GM18868 (cell line): ENCODE results near the gene ARHGEF40.

Experiments
- ATAC-seq: cut with Tn5 transposase; IDR thresholded peaks from one replicate; pipeline ENCODE4 v1.9.1; 2021; ENCODE audit warnings: mild to moderate bottlenecking, moderate library complexity; ENCODE audit not compliant: unreplicated experiment

Gene ARHGEF40

GRCh38 chr14:21058903-21059302 lies 11.2 kb upstream of the ARHGEF40 start:
- ATAC-seq, result no peak

- ATAC-seq, result no peak
Measured at GRCh38 chr14:21059842-21060613, 10.1 kb upstream of the ARHGEF40 start.

- no peak for ATAC-seq
Measured at GRCh38 chr14:21060614-21061346, 9.3 kb upstream of the ARHGEF40 start.

GRCh38 chr14:21061347-21061668 lies 8.8 kb upstream of the ARHGEF40 start:
- ATAC-seq, result no peak

GRCh38 chr14:21063479-21063878 lies 6.6 kb upstream of the ARHGEF40 start:
- ATAC-seq, result no peak

GRCh38 chr14:21066882-21067502 lies 3.1 kb upstream of the ARHGEF40 start:
- no peak for ATAC-seq

GRCh38 chr14:21068521-21069387 lies 1.4 kb upstream of the ARHGEF40 start:
- ATAC-seq, result no peak

- ATAC-seq, result no peak
Measured at GRCh38 chr14:21069388-21070082, 569 bp upstream of the ARHGEF40 start.

GRCh38 chr14:21070610-21071224 lies 613 bp downstream of the ARHGEF40 start:
- peak; percentile 3 for ATAC-seq

GRCh38 chr14:21071225-21072030 lies 1.3 kb downstream of the ARHGEF40 start:
- peak; percentile 80 for ATAC-seq

GRCh38 chr14:21072031-21072473 lies 1.9 kb downstream of the ARHGEF40 start:
- ATAC-seq, result no peak

- ATAC-seq, result no peak
Measured at GRCh38 chr14:21072781-21073339, 2.8 kb downstream of the ARHGEF40 start.

GRCh38 chr14:21073921-21074320 lies 3.8 kb downstream of the ARHGEF40 start:
- ATAC-seq, result no peak

- ATAC-seq, result no peak
Measured at GRCh38 chr14:21074398-21075272, 4.5 kb downstream of the ARHGEF40 start.

- no peak for ATAC-seq
Measured at GRCh38 chr14:21075719-21076437, 5.8 kb downstream of the ARHGEF40 start.

GRCh38 chr14:21077672-21078071 lies 7.6 kb downstream of the ARHGEF40 start:
- no peak for ATAC-seq

- no peak for ATAC-seq
Measured at GRCh38 chr14:21078287-21078686, 8.2 kb downstream of the ARHGEF40 start.
